Astrocyte (in vitro differentiated cells and primary cell): Measurements from ENCODE around the gene CRYBG2. TPM values are rescaled to one million over a fixed set of nuclear protein-coding genes. Genes with fewer than 3 reads are reported as not detected.
"Not testable (repeated sequence)": the region's sequence is repeated elsewhere in the genome, so short reads cannot be mapped to it uniquely, and the experiment has no call there.

ENCODE experiments used
- DNase-seq: peaks from one replicate; pipeline ENCODE4 v3.0.0-alpha.2; 2010; ENCODE audit warnings: low read depth
- FAIRE-seq: peaks from 2 replicates; lab custom pipeline; 2011; peaks lifted over from hg19 to GRCh38; lab: Jason Lieb, UNC
- H2AFZ ChIP-seq: 2 replicates; pipeline ENCODE4 v1.6.0; 2012; ENCODE audit warnings: low read depth, low read length, inconsistent platforms
- H3K27ac ChIP-seq: 2 replicates; pipeline ENCODE4 v1.5.1; 2011; ENCODE audit warnings: low read depth, low read length, inconsistent platforms
- H3K27me3 ChIP-seq: 2 replicates; pipeline ENCODE4 v1.6.0; 2011; ENCODE audit warnings: low read length, inconsistent platforms; ENCODE audit not compliant: insufficient read depth
- H3K36me3 ChIP-seq: 2 replicates; pipeline ENCODE4 v1.5.1; 2011; ENCODE audit warnings: low read length, inconsistent platforms; ENCODE audit not compliant: insufficient read depth
- H3K4me1 ChIP-seq: 2 replicates; pipeline ENCODE4 v1.5.1; 2011; ENCODE audit warnings: low read length, inconsistent platforms; ENCODE audit not compliant: insufficient read depth
- H3K4me2 ChIP-seq: 2 replicates; pipeline ENCODE4 v1.6.0; 2012; ENCODE audit warnings: low read length, inconsistent platforms
- H3K4me3 ChIP-seq: 2 replicates; pipeline ENCODE4 v1.5.1; 2011; ENCODE audit warnings: low read depth, mild to moderate bottlenecking, low read length, inconsistent platforms; ENCODE audit not compliant: insufficient read depth
- H3K79me2 ChIP-seq: 2 replicates; pipeline ENCODE4 v1.6.0; 2012; ENCODE audit warnings: mild to moderate bottlenecking, low read length, inconsistent platforms; ENCODE audit not compliant: insufficient read depth
- H3K9ac ChIP-seq: 2 replicates; pipeline ENCODE4 v1.6.0; 2012; ENCODE audit warnings: mild to moderate bottlenecking, low read length, inconsistent platforms
- H3K9me3 ChIP-seq: 2 replicates; pipeline ENCODE4 v1.5.1; 2012; ENCODE audit warnings: low read depth, mild to moderate bottlenecking, low read length, inconsistent platforms; ENCODE audit not compliant: insufficient read depth
- H4K20me1 ChIP-seq: 2 replicates; pipeline ENCODE4 v1.6.0; 2012; ENCODE audit warnings: low read length, inconsistent platforms; ENCODE audit not compliant: insufficient read depth
- H3K27ac Mint-ChIP-seq: one replicate; pipeline ENCODE4 v1.8.0; 2021; ENCODE audit warnings: mild to moderate bottlenecking, mixed read lengths; ENCODE audit not compliant: unreplicated experiment
- H3K27me3 Mint-ChIP-seq: one replicate; pipeline ENCODE4 v1.8.0; 2021; ENCODE audit warnings: low read depth, mixed read lengths; ENCODE audit not compliant: unreplicated experiment
- H3K36me3 Mint-ChIP-seq: one replicate; pipeline ENCODE4 v1.8.0; 2021; ENCODE audit warnings: low read depth, mixed read lengths; ENCODE audit not compliant: unreplicated experiment
- H3K4me1 Mint-ChIP-seq: one replicate; pipeline ENCODE4 v1.8.0; 2021; ENCODE audit warnings: low read depth, mixed read lengths; ENCODE audit not compliant: unreplicated experiment
- H3K4me3 Mint-ChIP-seq: one replicate; pipeline ENCODE4 v1.8.0; 2021; ENCODE audit warnings: mild to moderate bottlenecking, moderate library complexity, mixed read lengths; ENCODE audit not compliant: unreplicated experiment
- H3K9me3 Mint-ChIP-seq: one replicate; pipeline ENCODE4 v1.8.0; 2021; ENCODE audit warnings: mild to moderate bottlenecking, mixed read lengths; ENCODE audit not compliant: unreplicated experiment
- EZH2 ChIP-seq: IDR thresholded peaks from 2 replicates; pipeline ENCODE4 v1.6.1; 2012; ENCODE audit warnings: mild to moderate bottlenecking, low read length, inconsistent platforms; ENCODE audit not compliant: insufficient read depth
- total RNA-seq: library from RNA; stranded (reverse); gene quantifications from 2 replicates; pipeline ENCODE4 v1.2.1, GENCODE V29; 2021
- TF ChIP-seq, protein P1 (sequence below): IDR thresholded peaks from 2 replicates; pipeline ENCODE4 v1.5.1; 2011; ENCODE audit warnings: low read depth, mild to moderate bottlenecking, inconsistent platforms, low read length, moderate library complexity; ENCODE audit not compliant: insufficient read depth

CRYBG2 gene
- total RNA-seq, 1 donor from 2014 or later = 5.3 TPM

DNA sequence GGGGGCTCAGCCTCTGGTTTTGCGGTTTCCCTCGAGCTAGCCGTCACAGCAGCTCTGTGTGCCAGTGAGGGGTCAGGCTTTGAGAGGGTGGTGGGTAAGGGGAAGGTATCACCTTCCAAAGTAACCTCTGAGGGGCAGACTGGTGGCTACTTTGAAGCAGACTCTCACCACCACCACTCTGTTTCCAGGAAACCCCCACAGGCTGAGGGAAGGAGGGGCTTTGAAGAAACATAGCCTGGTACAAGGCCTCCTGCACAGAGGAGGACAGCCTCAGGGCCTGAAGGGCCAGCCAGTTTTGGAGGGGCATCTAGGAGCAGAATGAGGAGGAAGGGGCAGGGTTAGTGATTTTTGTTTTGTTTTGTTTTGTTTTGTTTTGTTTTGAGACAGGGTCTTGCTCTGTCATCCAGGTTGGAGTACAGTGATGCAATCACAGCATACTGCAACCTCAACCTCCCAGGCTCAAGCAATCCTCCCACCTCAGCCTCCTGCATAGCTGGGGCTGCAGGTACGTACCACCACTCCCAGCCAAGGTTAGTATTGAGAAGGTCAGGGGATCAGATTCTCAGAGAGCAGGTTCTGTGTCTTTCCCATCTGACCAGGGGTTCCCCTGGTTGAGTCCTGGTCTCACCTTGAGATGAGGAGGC is 35.8 kb upstream of the CRYBG2 start:
- H3K79me2 ChIP-seq = no peaks in the 10 kb centered on the region
- H3K4me2 ChIP-seq = no peak overlapping the region
- Mint-ChIP-seq H3K27me3 (peaks cover 6% of the 10 kb centered on the region), H3K4me3 (no peak overlapping the region), H3K9me3 (no peaks in the 10 kb centered on the region), H3K27ac (no peak overlapping the region), H3K36me3 (no peaks in the 10 kb centered on the region), H3K4me1 (peaks cover 11% of the 10 kb centered on the region)
- no peaks in the 10 kb centered on the region for H4K20me1 ChIP-seq
- no peaks in the 10 kb centered on the region for H3K9me3 ChIP-seq
- no peak overlapping the region for H3K9ac ChIP-seq
- H3K36me3 ChIP-seq = no peaks in the 10 kb centered on the region
- DNase-seq (no peak), FAIRE-seq (no peak)
- no peak overlapping the region for H2AFZ ChIP-seq
- no peak overlapping the region for H3K27ac ChIP-seq
- H3K4me3 ChIP-seq = no peak overlapping the region
- peaks cover 17% of the 10 kb centered on the region for H3K4me1 ChIP-seq
- H3K27me3 ChIP-seq = no peaks in the 10 kb centered on the region
- TF ChIP-seq EZH2 = no peak
- TF ChIP-seq, protein P1, sequence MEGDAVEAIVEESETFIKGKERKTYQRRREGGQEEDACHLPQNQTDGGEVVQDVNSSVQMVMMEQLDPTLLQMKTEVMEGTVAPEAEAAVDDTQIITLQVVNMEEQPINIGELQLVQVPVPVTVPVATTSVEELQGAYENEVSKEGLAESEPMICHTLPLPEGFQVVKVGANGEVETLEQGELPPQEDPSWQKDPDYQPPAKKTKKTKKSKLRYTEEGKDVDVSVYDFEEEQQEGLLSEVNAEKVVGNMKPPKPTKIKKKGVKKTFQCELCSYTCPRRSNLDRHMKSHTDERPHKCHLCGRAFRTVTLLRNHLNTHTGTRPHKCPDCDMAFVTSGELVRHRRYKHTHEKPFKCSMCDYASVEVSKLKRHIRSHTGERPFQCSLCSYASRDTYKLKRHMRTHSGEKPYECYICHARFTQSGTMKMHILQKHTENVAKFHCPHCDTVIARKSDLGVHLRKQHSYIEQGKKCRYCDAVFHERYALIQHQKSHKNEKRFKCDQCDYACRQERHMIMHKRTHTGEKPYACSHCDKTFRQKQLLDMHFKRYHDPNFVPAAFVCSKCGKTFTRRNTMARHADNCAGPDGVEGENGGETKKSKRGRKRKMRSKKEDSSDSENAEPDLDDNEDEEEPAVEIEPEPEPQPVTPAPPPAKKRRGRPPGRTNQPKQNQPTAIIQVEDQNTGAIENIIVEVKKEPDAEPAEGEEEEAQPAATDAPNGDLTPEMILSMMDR = no peak

DNA sequence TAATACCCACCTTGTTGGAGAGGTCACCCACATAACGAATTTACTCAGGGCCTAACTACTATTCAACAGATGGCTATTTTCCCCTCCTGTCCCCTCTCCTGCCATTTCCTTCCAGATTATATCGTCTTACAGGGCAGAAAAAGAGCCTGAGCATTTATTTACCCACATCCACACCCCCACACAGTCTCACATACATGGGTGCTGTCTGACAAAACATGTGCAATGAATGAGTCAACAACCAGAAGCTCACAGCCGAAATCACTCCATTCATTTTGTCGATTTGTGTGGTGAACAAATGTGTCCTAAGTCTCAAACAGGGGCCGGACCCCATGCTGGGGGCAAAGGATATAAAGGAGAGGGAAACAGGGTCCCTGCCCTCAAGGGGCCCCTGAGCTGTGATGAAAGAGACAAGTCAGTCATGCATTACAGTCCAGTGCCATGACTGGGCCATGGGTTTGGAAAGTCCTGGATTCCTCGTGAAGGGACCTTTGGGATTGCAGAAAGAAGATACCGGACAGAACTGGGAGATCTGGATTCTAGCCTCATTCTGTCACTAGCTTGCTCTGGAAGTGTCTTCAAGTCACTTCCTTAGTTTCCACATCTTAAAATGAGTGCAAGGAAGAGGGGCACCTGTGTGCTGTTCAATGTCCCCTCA is 35.0 kb upstream of the CRYBG2 start:
- Histone ChIP-seq H3K9me3 (no peaks in the 10 kb centered on the region), H2AFZ (no peak overlapping the region), H4K20me1 (no peaks in the 10 kb centered on the region), H3K79me2 (no peaks in the 10 kb centered on the region), H3K36me3 (no peaks in the 10 kb centered on the region), H3K9ac (no peak overlapping the region), H3K4me3 (no peak overlapping the region), H3K27me3 (no peaks in the 10 kb centered on the region), H3K4me1 (peaks cover 17% of the 10 kb centered on the region), H3K27ac (no peak overlapping the region), H3K4me2 (no peak overlapping the region)
- Mint-ChIP-seq H3K27ac (peak overlapping the region; percentile 14), H3K4me1 (peaks cover 11% of the 10 kb centered on the region), H3K36me3 (no peaks in the 10 kb centered on the region), H3K27me3 (peaks cover 6% of the 10 kb centered on the region), H3K4me3 (no peak overlapping the region), H3K9me3 (no peaks in the 10 kb centered on the region)
- FAIRE-seq (no peak), DNase-seq (no peak)
- TF ChIP-seq, protein P1 = no peak
- TF ChIP-seq EZH2 = no peak

DNA sequence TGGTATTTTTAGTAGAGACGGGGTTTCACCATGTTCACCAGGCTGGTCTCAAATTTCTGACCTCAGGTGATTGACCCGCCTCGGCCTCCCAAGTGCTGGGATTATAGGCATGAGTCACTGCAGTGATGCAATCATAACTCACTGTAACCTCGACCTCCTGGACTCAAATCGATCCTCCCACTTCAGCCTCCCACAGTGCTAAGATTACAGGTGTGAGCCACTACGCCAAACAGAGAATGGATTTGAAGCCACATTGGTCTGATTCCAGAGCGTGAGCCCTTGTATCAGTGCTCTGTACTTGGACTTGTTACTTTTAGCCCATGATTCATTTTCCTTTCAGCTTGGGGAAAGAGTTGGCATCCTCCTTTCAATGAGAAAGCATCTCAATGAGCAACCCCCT is 33.5 kb upstream of the CRYBG2 start:
- Histone ChIP-seq H3K4me3 (no peak overlapping the region), H2AFZ (no peak overlapping the region), H3K4me2 (no peak overlapping the region), H3K9me3 (no peaks in the 10 kb centered on the region), H3K27me3 (no peaks in the 10 kb centered on the region), H3K27ac (no peak overlapping the region), H3K9ac (no peak overlapping the region), H3K4me1 (peaks cover 17% of the 10 kb centered on the region), H4K20me1 (no peaks in the 10 kb centered on the region), H3K79me2 (no peaks in the 10 kb centered on the region), H3K36me3 (no peaks in the 10 kb centered on the region)
- DNase-seq (peak; percentile 47), FAIRE-seq (no peak)
- Mint-ChIP-seq H3K27me3 (peaks cover 5% of the 10 kb centered on the region), H3K4me3 (no peak overlapping the region), H3K9me3 (no peaks in the 10 kb centered on the region), H3K4me1 (peaks cover 11% of the 10 kb centered on the region), H3K27ac (no peak overlapping the region), H3K36me3 (no peaks in the 10 kb centered on the region)
- TF ChIP-seq EZH2 = no peak
- TF ChIP-seq, protein P1 = no peak

DNA sequence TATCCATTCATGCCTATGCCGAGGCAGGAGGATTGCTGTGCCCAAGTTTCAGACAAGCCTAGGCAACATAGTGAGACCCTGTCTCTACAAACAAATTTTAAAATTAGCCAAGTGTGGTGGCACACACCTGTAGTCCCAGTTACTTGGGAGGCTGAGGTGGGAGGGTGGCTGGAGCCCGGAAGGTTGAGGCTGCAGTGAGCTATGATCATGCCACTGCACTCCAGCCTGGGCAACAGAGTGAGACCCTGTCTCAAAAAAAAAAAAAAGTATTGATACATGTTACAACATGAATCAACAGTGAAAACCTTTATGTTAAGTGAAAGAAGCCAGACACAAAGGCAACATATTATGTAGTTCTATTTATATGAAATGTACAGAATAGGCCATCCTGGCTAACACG is 31.1 kb upstream of the CRYBG2 start:
- not testable (repeated sequence) for DNase-seq, H3K4me3 Mint-ChIP-seq, FAIRE-seq

More for the DNA sequence above, 31.1 kb upstream of the CRYBG2 start:
- not testable (repeated sequence) for H3K27ac Mint-ChIP-seq, H3K27me3 ChIP-seq, H4K20me1 ChIP-seq, H3K9me3 ChIP-seq, H3K9ac ChIP-seq, H3K4me2 ChIP-seq, H3K4me3 ChIP-seq, H3K36me3 ChIP-seq, H3K79me2 ChIP-seq, H2AFZ ChIP-seq, H3K36me3 Mint-ChIP-seq, H3K27me3 Mint-ChIP-seq, H3K27ac ChIP-seq, H3K9me3 Mint-ChIP-seq
- H3K4me1 Mint-ChIP-seq = peaks cover 11% of the 10 kb centered on the region
- H3K4me1 ChIP-seq = peaks cover 17% of the 10 kb centered on the region
